Natural killer cell (primary cell): ENCODE measurements around the gene RTN1. TPM values are rescaled to one million over a fixed set of nuclear protein-coding genes. Genes with fewer than 3 reads are reported as not detected.

Experiments
- ATAC-seq, 3 donors: fragments of 150-1000 bp in 2 of 3; fragments of 200-7000 bp in 1 of 3; cut with Tn5 transposase; 1 replicate in 1 of 3; 2 replicates in 2 of 3; pipeline ENCODE4 v1.10.0; 2021; ENCODE audit warnings: mild to moderate bottlenecking in 2 of 3, moderate library complexity in 2 of 3
- DNase-seq, 2 donors: peaks; one replicate each; pipeline versions ENCODE4 v3.0.0 to v3.0.0-alpha.2; 2013 to 2021; ENCODE audit warnings: mixed read lengths in 1 of 2
- H3K27ac ChIP-seq: one replicate; pipeline ENCODE4 v1.5.1; 2013; ENCODE audit warnings: mild to moderate bottlenecking, low read length
- H3K27me3 ChIP-seq: one replicate; pipeline ENCODE4 v1.6.1; 2013; ENCODE audit warnings: low read length; ENCODE audit not compliant: control insufficient read depth, insufficient read depth
- H3K36me3 ChIP-seq: one replicate; pipeline ENCODE4 v1.6.1; 2013; ENCODE audit warnings: low read length; ENCODE audit not compliant: control insufficient read depth, insufficient read depth
- H3K4me1 ChIP-seq: one replicate; pipeline ENCODE4 v1.6.1; 2013; ENCODE audit warnings: low read length; ENCODE audit not compliant: control insufficient read depth, insufficient read depth
- H3K4me3 ChIP-seq: one replicate; pipeline ENCODE4 v1.5.1; 2013; ENCODE audit warnings: low read length
- H3K9me3 ChIP-seq: one replicate; pipeline ENCODE4 v1.6.1; 2013; ENCODE audit warnings: low read length; ENCODE audit not compliant: control insufficient read depth, insufficient read depth
- H3K27ac Mint-ChIP-seq, 2 donors: one replicate each; pipeline ENCODE4 v1.8.0; 2022; ENCODE audit warnings: mild to moderate bottlenecking in 2 of 2, mixed read lengths in 2 of 2, moderate library complexity in 1 of 2
- H3K27me3 Mint-ChIP-seq, 2 donors: one replicate each; pipeline ENCODE4 v1.8.0; 2022; ENCODE audit warnings: low read depth in 2 of 2, mixed read lengths in 2 of 2
- H3K36me3 Mint-ChIP-seq: one replicate; pipeline ENCODE4 v1.8.0; 2022; ENCODE audit warnings: mixed read lengths
- H3K4me1 Mint-ChIP-seq, 2 donors: one replicate each; pipeline ENCODE4 v1.8.0; 2022; ENCODE audit warnings: mixed read lengths in 2 of 2
- H3K4me3 Mint-ChIP-seq: one replicate; pipeline ENCODE4 v1.8.0; 2022; ENCODE audit warnings: mild to moderate bottlenecking, moderate library complexity, mixed read lengths
- H3K9me3 Mint-ChIP-seq, 2 donors: one replicate each; pipeline ENCODE4 v1.8.0; 2022; ENCODE audit warnings: mixed read lengths in 2 of 2
- WGBS: methylation state at CpG from one replicate; pipeline ENCODE4 v1.1.7; 2013; ENCODE audit warnings: missing lambda C conversion rate; ENCODE audit not compliant: insufficient coverage; 5-methylcytosine and 5-hydroxymethylcytosine counted together
- intact Hi-C: fragments of 100-400 bp; cut with micrococcal nuclease; formaldehyde crosslinking; loops from one replicate; pipeline ENCODE4 v1.14.2; 2022
- total RNA-seq, 4 donors: library from RNA; stranded (reverse); fragments of 120-200 nt in 1 of 4; gene quantifications; one replicate each; pipeline versions ENCODE4 v1.2.3 to v1.2.4, GENCODE V29; 2013 to 2022
- TF ChIP-seq, protein P1 (sequence below): fragments of 200-600 bp; IDR thresholded peaks from one replicate; pipeline ENCODE4 v1.8.0; 2022; ENCODE audit warnings: antibody characterized with exemption

Gene RTN1
- total RNA-seq, 3 donors from 2014 or later (not counting 1 experiment from before 2014, with no cell fraction given) = 1.9 to 3.6 (median 2.3) TPM

DNA sequence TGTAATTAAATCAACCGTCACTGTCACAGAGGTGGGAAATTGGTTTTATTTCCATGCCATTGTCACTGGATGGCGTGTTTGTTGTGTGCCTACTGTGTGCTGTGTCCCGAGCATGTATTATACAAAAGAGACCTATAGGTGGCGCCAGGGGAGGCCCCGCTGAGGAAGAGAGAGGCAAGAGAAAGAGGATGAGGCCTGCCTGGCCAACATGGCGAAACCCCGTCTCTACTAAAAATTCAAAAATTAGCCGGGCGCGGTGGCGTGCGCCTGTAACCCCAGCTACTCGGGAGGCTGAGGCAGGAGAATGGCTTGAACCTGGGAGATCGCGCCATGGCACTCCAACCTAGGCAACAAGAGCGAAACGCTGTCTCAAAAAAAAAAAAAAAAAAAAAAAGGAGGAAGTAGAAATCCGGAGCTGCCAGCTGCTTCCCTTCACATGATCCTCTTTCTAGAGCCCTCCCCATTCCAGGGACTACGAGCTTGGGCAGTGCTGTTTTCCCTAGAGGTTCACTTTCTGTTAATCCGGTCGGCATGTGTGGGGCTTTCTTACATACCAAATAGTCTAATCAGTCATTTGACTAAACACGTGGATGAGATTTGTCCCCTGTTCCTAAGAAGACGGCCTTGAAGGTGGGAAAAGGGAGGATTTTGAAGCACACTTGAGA, 287.6 kb downstream of the RTN1 start:
- Mint-ChIP-seq H3K4me1 (peaks cover 18 to 23% of the 10 kb centered on the region in 2 donors), H3K9me3 (no peaks in the 10 kb centered on the region), H3K4me3 (peak overlapping the region; percentile 40), H3K27ac (no peak overlapping the region), H3K36me3 (no peaks in the 10 kb centered on the region), H3K27me3 (peaks cover 0 to 2% of the 10 kb centered on the region in 2 donors)
- Histone ChIP-seq H3K4me3 (no peak overlapping the region), H3K27ac (no peak overlapping the region), H3K27me3 (no peaks in the 10 kb centered on the region), H3K9me3 (no peaks in the 10 kb centered on the region), H3K4me1 (no peaks in the 10 kb centered on the region), H3K36me3 (no peaks in the 10 kb centered on the region)
- ATAC-seq (no peak), DNase-seq (no peak)
- WGBS = 59% methylated on average over 22 of the region's 23 CpGs
- intact Hi-C loops = no loop called here
- TF ChIP-seq, protein P1, sequence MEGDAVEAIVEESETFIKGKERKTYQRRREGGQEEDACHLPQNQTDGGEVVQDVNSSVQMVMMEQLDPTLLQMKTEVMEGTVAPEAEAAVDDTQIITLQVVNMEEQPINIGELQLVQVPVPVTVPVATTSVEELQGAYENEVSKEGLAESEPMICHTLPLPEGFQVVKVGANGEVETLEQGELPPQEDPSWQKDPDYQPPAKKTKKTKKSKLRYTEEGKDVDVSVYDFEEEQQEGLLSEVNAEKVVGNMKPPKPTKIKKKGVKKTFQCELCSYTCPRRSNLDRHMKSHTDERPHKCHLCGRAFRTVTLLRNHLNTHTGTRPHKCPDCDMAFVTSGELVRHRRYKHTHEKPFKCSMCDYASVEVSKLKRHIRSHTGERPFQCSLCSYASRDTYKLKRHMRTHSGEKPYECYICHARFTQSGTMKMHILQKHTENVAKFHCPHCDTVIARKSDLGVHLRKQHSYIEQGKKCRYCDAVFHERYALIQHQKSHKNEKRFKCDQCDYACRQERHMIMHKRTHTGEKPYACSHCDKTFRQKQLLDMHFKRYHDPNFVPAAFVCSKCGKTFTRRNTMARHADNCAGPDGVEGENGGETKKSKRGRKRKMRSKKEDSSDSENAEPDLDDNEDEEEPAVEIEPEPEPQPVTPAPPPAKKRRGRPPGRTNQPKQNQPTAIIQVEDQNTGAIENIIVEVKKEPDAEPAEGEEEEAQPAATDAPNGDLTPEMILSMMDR = no peak

DNA sequence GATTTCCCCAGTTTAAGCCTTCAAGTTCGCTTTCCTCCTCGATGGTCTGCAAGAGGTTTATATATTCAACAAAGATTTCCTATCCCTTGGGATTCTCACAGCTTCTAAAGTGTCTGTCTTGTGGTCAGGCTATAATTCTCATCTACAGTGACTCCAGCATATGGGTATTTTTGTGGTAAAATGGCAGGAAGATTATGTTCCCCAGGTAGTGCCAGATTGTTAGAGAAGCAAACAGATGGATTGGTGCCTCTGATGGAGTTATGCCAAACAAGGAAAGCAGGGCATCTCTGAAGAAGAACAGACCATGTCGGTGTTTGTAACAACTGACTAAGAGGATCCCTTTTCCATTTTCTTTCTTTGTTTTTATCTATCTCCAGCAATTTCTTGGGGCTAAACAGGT, 288.4 kb downstream of the RTN1 start:
- Mint-ChIP-seq H3K9me3 (no peaks in the 10 kb centered on the region), H3K4me1 (peaks cover 17 to 18% of the 10 kb centered on the region in 2 donors), H3K4me3 (no peak overlapping the region), H3K27me3 (peaks cover 0 to 2% of the 10 kb centered on the region in 2 donors), H3K36me3 (no peaks in the 10 kb centered on the region), H3K27ac (no peak overlapping the region)
- Histone ChIP-seq H3K27ac (no peak overlapping the region), H3K4me3 (no peak overlapping the region), H3K4me1 (no peaks in the 10 kb centered on the region), H3K9me3 (no peaks in the 10 kb centered on the region), H3K36me3 (no peaks in the 10 kb centered on the region), H3K27me3 (no peaks in the 10 kb centered on the region)
- DNase-seq = no peak
- TF ChIP-seq, protein P1 = no peak
- ATAC-seq = no peak
- intact Hi-C loops = no loop called here
- 92% methylated on average over 3 of the region's 3 CpGs for WGBS

DNA sequence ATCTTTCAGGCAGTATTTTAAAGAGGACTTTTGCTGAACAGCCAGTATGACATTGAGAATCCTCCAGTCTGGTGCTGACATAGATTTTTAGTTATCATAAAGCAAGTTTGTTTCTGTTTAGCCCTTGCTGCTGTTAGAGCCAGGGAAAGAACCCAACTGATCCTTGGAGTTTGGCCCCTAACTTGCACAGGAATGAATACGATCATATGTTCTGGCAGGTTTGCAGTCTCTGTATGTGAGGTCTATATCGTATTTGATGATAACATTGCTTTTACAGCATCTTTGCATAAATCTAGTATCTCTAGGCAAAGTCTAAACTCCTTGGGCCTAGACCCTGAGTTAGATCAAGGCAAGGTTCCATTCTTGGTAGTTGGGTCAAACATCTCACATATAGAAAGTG, 289.7 kb downstream of the RTN1 start:
- peaks cover 3% of the 10 kb centered on the region for H3K27me3 ChIP-seq
- H3K27ac ChIP-seq = no peak overlapping the region
- intact Hi-C loops = no loop called here
- ATAC-seq = no peak
- Mint-ChIP-seq H3K27ac (no peak overlapping the region), H3K4me1 (peaks cover 17 to 21% of the 10 kb centered on the region in 2 donors), H3K36me3 (no peaks in the 10 kb centered on the region), H3K4me3 (no peak overlapping the region), H3K9me3 (no peaks in the 10 kb centered on the region), H3K27me3 (peaks cover 7 to 11% of the 10 kb centered on the region in 2 donors)
- WGBS = 88% methylated on average over 2 of the region's 2 CpGs
- H3K4me3 ChIP-seq = no peak overlapping the region
- H3K9me3 ChIP-seq = no peaks in the 10 kb centered on the region
- no peaks in the 10 kb centered on the region for H3K36me3 ChIP-seq
- no peak for DNase-seq
- TF ChIP-seq, protein P1 = no peak
- H3K4me1 ChIP-seq = peaks cover 11% of the 10 kb centered on the region
